Dermis blood vessel endothelial cell (primary cell): Measurements from ENCODE around the gene QSOX2. TPM values are rescaled to one million over a fixed set of nuclear protein-coding genes. Genes with fewer than 3 reads are reported as not detected.
A peak's percentile ranks its signal among the peaks of the same experiment; 100 is the strongest.

Source experiments
- DNase-seq: peaks from one replicate; pipeline ENCODE4 v3.0.0; 2010
- total RNA-seq: library from RNA; depleted of rRNA; stranded (reverse); fragments of >200 nt; gene quantifications from 2 replicates; pipeline ENCODE4 v1.2.3, GENCODE V29; 2014

Gene QSOX2
- total RNA-seq, 1 donor from 2014 or later: 9.0 TPM

GRCh38 chr9:136201609-136202453 lies 43.8 kb downstream of the QSOX2 start:
- DNase-seq: peak; percentile 52

- no peak for DNase-seq
Observed at GRCh38 chr9:136201174-136201573, 44.4 kb downstream of the QSOX2 start.

- no peak for DNase-seq
Observed at GRCh38 chr9:136200424-136200823, 45.2 kb downstream of the QSOX2 start.

- no peak for DNase-seq
Observed at GRCh38 chr9:136199391-136200288, 46.0 kb downstream of the QSOX2 start.

GRCh38 chr9:136198605-136199083 lies 47.0 kb downstream of the QSOX2 start:
- peak; percentile 23 for DNase-seq

- DNase-seq: no peak
Observed at GRCh38 chr9:136197930-136198604, 47.5 kb downstream of the QSOX2 start.

GRCh38 chr9:136197084-136197875 lies 48.3 kb downstream of the QSOX2 start:
- no peak for DNase-seq

GRCh38 chr9:136196404-136197083 lies 49.1 kb downstream of the QSOX2 start:
- DNase-seq: no peak

- no peak for DNase-seq
Observed at GRCh38 chr9:136194540-136194939, 51.1 kb downstream of the QSOX2 start.

GRCh38 chr9:136193891-136194279 lies 51.7 kb downstream of the QSOX2 start:
- DNase-seq: no peak

GRCh38 chr9:136193127-136193890 lies 52.3 kb downstream of the QSOX2 start:
- no peak for DNase-seq

GRCh38 chr9:136192289-136193126 lies 53.1 kb downstream of the QSOX2 start:
- no peak for DNase-seq

GRCh38 chr9:136191960-136192286 lies 53.7 kb downstream of the QSOX2 start:
- DNase-seq: no peak

GRCh38 chr9:136191099-136191959 lies 54.3 kb downstream of the QSOX2 start:
- no peak for DNase-seq

- no peak for DNase-seq
Observed at GRCh38 chr9:136190656-136191055, 55.0 kb downstream of the QSOX2 start.

GRCh38 chr9:136190237-136190601 lies 55.4 kb downstream of the QSOX2 start:
- no peak for DNase-seq

GRCh38 chr9:136189394-136190236 lies 56.0 kb downstream of the QSOX2 start:
- DNase-seq: no peak
